GM19099 (cell line): ENCODE data around the gene CST3.

Experiments
- POLR2A ChIP-seq: IDR thresholded peaks from 3 replicates; pipeline ENCODE4 v1.6.1; 2011; ENCODE audit warnings: low read depth; ENCODE audit not compliant: insufficient read length; ENCODE audit errors: extremely low read depth

Gene CST3

DNA sequence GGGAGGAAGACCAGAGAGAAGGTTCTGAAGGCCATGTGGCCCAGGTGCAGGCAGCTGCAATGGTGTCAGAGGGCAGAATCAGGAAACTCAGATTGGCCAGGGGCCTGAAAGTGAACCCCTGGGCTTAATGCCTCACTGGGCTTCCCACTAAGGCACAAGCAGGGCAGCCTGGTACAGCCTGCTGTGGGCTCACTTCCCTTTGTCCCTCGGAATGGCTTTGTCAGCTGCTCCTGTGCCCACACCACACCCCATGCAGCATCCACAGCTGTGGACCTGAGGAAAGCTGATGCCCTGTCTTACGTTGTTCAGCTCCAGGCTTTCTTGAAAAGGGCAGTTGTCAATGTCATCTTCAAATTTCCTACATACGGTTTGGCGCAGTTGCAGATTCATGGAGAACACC lies 34.4 kb downstream of the CST3 start:
- no peak for TF ChIP-seq POLR2A

GRCh38 chr20:23602699-23603098 lies 35.1 kb downstream of the CST3 start:
- no peak for TF ChIP-seq POLR2A

DNA sequence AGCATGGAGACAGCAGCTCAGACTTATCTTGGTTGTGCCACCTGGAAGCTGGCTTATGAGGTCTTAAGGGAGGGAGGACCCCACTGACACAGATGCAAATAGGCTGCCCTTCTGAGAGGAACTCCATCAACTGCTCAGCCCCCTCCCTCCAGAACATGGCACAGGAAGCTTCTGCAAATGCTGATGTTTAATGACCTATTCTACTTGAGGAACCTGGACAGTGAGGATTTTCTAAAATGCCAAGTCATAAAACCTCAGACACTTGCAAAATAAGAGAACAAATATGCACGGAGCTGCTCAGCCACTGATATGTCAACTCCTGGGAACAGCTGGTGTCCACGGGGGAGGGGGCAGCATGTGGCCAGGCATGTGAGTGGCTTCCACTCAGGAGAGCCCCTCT lies 35.5 kb downstream of the CST3 start:
- TF ChIP-seq POLR2A = no peak

- TF ChIP-seq POLR2A = no peak
Measured at GRCh38 chr20:23601715-23602114, 36.0 kb downstream of the CST3 start.

- TF ChIP-seq POLR2A = no peak
Measured at GRCh38 chr20:23598481-23598880, 39.3 kb downstream of the CST3 start.

- no peak for TF ChIP-seq POLR2A
Measured at GRCh38 chr20:23596579-23597250, 41.0 kb downstream of the CST3 start.

- no peak for TF ChIP-seq POLR2A
Measured at GRCh38 chr20:23595941-23596340, 41.8 kb downstream of the CST3 start.

GRCh38 chr20:23588434-23589403 lies 49.0 kb downstream of the CST3 start:
- no peak for TF ChIP-seq POLR2A

GRCh38 chr20:23587631-23588030 lies 50.1 kb downstream of the CST3 start:
- TF ChIP-seq POLR2A = no peak

DNA sequence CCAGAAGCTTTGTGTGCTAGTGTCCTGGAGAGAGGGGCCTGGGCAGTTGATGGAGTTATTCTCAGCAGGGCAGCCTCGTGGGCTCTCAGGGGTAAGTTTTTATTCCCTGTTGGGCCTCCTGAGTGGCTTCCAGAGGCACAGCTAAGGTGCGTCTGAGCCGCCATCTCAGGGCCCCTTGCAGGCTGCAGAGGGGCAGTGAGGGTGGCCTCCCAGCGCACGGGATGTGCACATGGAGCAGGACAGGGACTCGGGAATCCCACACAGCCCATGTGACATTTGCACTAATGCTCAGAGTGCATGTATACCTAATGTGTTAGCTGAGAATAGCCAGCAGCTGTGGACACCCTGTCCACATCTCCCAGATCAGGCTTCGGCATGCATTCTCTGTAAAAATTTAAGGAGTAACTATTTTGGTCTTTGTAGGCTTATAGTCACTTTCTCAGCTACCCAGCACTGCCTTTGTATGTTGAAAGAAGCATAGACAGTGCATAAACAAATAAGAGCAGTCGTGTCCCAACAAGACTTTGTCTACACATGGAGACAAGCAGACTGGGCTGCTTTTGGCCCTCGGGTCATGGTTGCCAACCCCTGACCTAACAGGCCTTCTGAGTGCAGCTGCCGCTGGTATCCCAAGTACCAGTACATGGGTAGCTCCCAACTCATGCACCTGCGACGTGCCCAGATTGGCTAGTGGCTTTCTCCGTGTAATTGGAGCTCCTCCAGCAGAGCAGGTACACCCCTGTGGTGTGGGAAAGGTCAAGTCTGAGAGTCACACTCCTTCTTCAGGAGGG lies 50.8 kb downstream of the CST3 start:
- TF ChIP-seq POLR2A = no peak

DNA sequence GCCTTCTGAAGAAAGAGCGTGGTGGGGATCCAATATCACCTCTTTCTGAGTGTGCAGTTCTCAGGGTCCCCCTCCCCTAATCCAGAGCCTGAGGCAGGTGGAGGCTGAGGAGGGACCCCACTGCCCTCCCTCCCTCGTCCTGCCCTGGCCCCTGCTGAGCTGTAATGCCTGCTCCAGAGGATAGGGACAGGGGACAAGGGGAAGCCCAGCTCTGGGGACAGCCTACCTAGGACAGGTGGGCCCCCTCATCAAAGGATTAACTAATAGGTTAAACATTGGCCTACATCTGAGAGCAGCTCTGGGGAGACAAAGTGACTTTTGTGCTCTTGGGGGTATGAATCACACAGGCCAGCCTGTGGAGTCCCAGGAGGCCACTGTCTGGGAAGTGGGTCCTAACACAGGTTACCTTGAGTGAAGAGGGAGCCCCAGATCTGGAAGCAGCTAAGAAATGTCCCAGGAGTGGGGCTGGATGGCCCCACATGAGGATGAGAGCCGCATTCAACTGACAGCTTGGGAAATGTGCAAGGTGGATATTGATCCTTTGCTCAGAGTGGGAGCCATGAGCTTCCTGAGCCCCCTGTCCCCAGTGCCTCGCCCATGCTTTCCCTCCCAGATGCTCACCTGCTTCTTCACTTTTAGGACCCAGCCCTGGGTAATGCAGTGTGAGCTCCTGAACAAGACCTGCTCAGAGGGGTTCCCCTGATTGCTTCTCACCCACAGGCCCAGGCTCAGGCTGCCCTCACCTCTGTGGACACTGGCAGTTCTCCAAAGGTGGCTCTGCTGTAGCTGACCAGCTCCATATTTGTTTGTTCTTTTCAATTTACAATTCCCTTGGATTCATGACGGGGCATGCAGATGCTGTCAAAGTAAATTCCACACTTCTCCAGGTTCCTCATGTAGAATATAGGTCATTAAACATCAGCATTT lies 51.7 kb downstream of the CST3 start:
- TF ChIP-seq POLR2A = no peak

- TF ChIP-seq POLR2A = no peak
Measured at GRCh38 chr20:23585449-23585807, 52.3 kb downstream of the CST3 start.

DNA sequence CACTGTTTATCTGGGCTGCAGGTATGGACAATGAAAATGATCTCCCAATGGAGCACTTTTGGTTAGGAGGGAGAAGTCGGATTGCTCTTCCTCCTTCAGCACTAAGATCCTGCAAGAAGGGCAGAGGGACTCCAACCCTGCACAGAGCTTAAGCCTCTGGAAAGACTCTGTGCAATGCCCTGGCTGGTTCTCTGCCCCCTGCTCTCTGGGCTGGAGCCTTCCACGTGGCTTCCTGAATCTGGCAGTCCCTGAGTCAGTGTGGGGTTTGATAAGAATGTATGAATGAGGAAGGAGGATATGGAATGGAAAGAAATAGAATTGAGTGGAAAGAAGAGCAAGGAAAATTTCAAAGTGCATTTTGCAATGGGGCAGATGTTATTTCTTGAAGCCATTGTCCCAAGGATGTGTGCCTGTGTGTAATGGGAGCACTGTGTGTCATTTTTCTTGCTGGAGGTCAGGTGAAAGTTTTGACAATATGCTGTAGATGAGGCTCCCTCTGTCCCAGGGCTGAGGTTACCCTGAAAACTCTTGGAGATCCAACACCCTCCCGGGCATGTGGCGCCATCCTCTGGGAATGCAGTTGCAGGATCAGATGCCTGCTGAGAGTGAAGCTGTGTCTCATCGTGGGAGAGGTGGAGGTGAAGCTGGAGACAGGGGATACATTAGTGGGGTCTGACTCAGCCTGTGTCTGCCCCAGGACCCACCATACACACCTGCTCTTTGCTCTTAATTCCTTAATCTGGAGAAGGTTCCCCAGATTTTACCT lies 53.1 kb downstream of the CST3 start:
- no peak for TF ChIP-seq POLR2A
